RWPE2 (cell line): ENCODE measurements around the gene ACOT13.
"Not testable (repeated sequence)": the region's sequence is repeated elsewhere in the genome, so short reads cannot be mapped to it uniquely, and the experiment has no call there.

Source experiments
- ATAC-seq: fragments of 200-7000 bp; cut with Tn5 transposase; 3 replicates; pipeline ENCODE4 v1.9.1; 2021; ENCODE audit warnings: low read depth
- DNase-seq: peaks from one replicate; pipeline ENCODE4 v3.0.0-alpha.2; 2020; ENCODE audit warnings: low spot score
- H3K27ac ChIP-seq: fragments of 450-650 bp; 2 replicates; pipeline ENCODE4 v1.5.1; 2017; ENCODE audit warnings: mild to moderate bottlenecking; ENCODE audit not compliant: poor library complexity, severe bottlenecking
- H3K27me3 ChIP-seq: fragments of 250-450 bp; sonication (Bioruptor Pico); 2 replicates; pipeline ENCODE4 v1.5.1; 2021; ENCODE audit warnings: mild to moderate bottlenecking, moderate library complexity; ENCODE audit not compliant: insufficient read depth, poor library complexity, severe bottlenecking
- H3K36me3 ChIP-seq: fragments of 250-450 bp; sonication (Bioruptor Pico); 2 replicates; pipeline ENCODE4 v1.5.1; 2020; ENCODE audit warnings: low read depth, mild to moderate bottlenecking, moderate library complexity
- H3K4me1 ChIP-seq: fragments of 250-450 bp; sonication (Bioruptor Pico); 2 replicates; pipeline ENCODE4 v1.5.1; 2021; ENCODE audit warnings: mild to moderate bottlenecking, moderate library complexity; ENCODE audit not compliant: insufficient read depth, poor library complexity, severe bottlenecking
- H3K4me3 ChIP-seq: fragments of 250-450 bp; sonication (Bioruptor Pico); 2 replicates; pipeline ENCODE4 v1.5.1; 2021; ENCODE audit warnings: mild to moderate bottlenecking, moderate library complexity; ENCODE audit not compliant: severe bottlenecking
- H3K9me3 ChIP-seq: fragments of 250-450 bp; sonication (Bioruptor Pico); 2 replicates; pipeline ENCODE4 v1.5.1; 2021; ENCODE audit warnings: mild to moderate bottlenecking, moderate library complexity; ENCODE audit not compliant: severe bottlenecking
- TF ChIP-seq, protein P1 (sequence below): fragments of 450-650 bp; IDR thresholded peaks from one replicate; pipeline ENCODE4 v1.5.1; 2017; ENCODE audit warnings: mild to moderate bottlenecking, moderate library complexity; ENCODE audit not compliant: poor library complexity, severe bottlenecking

ACOT13 gene

DNA sequence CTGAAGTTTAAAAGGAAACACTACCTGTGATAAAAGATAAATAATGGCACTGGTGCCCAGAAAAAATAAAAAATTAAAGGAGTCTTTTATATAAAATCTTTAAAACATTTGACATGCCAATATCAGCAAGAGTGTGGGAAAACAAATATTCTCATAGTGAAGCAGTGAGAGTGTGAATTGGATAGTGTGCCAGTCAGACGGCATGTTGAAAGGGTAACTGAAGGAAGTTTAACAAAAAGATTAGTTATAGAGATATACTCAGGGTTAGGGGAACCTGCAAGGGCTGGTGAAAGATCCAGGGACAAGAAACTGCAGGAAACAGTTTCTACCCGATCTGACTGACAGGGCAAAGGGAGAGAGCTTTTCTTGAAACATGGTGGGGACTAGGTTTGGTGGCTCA is 85.6 kb downstream of the ACOT13 start:
- no peak overlapping the region for H3K4me3 ChIP-seq

DNA sequence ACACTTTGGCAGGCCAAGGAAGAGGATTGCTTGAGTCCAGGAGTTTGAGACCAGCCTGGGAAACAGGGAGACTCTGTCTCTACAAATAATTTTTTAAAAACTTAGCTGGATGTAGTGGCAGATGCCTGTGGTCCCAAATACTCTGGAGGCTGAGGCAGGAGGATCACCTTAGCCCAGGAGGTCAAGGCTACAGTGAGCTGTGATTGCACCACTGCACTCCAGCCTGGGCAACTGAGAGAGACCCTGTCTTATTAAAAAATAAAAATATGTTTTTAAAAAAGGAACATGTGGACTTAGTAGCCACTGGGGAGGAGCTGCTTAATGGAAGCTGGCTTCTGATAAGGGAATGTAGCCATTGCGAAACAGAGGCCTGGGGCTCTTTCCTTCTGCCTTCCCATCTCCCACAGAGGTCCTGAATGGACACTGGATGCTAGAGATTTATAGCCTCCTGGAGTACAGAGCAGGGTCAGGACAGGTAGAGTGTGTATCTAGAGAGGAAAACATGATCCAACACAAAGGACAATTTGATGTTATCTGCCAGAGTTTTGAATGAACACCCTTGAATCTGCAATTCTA is 86.1 kb downstream of the ACOT13 start:
- H3K27me3 ChIP-seq = no peaks in the 10 kb centered on the region
- H3K4me3 ChIP-seq = no peak overlapping the region
- no peaks in the 10 kb centered on the region for H3K36me3 ChIP-seq
- no peak for ATAC-seq
- H3K4me1 ChIP-seq = no peaks in the 10 kb centered on the region
- no peaks in the 10 kb centered on the region for H3K9me3 ChIP-seq
- no peak for DNase-seq
- TF ChIP-seq, protein P1, sequence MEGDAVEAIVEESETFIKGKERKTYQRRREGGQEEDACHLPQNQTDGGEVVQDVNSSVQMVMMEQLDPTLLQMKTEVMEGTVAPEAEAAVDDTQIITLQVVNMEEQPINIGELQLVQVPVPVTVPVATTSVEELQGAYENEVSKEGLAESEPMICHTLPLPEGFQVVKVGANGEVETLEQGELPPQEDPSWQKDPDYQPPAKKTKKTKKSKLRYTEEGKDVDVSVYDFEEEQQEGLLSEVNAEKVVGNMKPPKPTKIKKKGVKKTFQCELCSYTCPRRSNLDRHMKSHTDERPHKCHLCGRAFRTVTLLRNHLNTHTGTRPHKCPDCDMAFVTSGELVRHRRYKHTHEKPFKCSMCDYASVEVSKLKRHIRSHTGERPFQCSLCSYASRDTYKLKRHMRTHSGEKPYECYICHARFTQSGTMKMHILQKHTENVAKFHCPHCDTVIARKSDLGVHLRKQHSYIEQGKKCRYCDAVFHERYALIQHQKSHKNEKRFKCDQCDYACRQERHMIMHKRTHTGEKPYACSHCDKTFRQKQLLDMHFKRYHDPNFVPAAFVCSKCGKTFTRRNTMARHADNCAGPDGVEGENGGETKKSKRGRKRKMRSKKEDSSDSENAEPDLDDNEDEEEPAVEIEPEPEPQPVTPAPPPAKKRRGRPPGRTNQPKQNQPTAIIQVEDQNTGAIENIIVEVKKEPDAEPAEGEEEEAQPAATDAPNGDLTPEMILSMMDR = no peak
- H3K27ac ChIP-seq = no peak overlapping the region

More for the DNA sequence above, 85.6 kb downstream of the ACOT13 start:
- TF ChIP-seq, protein P1 = no peak
- no peak for ATAC-seq
- Histone ChIP-seq H3K4me1 (no peaks in the 10 kb centered on the region), H3K27me3 (no peaks in the 10 kb centered on the region), H3K27ac (no peak overlapping the region), H3K9me3 (no peaks in the 10 kb centered on the region), H3K36me3 (no peaks in the 10 kb centered on the region)
- DNase-seq = no peak

DNA sequence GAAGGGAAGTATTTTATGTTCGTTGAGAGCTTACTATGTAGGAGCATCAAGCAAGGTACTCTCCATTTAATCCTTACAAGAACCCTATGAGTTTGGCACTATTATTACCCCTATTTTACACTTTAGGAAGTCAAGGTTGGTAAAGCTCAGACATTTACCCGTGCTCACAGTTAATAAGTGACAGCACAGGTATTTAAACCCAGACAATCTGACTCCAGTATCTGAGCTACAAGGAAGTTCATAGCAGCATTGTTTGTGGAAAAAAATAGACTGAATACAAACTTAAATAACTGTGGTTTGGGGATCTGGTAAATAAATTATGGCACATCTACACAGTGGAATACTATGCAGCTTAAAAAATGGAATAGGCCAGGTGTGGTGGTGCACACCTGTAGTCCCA is 86.7 kb downstream of the ACOT13 start:
- ATAC-seq (no peak), DNase-seq (no peak)
- H3K4me3 ChIP-seq = no peak overlapping the region
- H3K9me3 ChIP-seq = no peaks in the 10 kb centered on the region
- TF ChIP-seq, protein P1 = no peak
- H3K4me1 ChIP-seq = no peaks in the 10 kb centered on the region
- no peaks in the 10 kb centered on the region for H3K27me3 ChIP-seq
- H3K27ac ChIP-seq = no peak overlapping the region
- no peaks in the 10 kb centered on the region for H3K36me3 ChIP-seq

DNA sequence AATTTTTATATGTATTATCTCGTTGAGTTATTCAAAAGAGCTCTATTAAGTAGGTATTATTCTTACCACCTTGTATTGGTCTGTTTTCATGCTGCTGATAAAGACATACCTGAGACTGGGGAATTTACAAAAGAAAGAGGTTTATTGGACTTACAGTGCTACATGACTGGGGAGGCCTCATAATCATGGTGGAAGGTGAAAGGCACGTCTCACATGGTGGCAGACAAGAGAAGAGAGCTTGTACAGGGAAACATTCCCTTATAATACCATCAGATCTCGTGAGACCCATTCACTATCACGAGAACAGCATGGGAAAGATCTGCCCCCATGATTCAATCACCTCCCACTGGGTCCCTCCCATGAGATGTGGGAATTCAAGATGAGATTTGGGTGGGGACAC is 87.5 kb downstream of the ACOT13 start:
- not testable (repeated sequence) for H3K9me3 ChIP-seq, DNase-seq, H3K36me3 ChIP-seq, H3K4me1 ChIP-seq, H3K27me3 ChIP-seq, H3K4me3 ChIP-seq, ATAC-seq, H3K27ac ChIP-seq
